GM12873 (cell line): ENCODE data around the gene CBFA2T3.

Experiments used
- TF ChIP-seq, protein P1 (sequence below): IDR thresholded peaks from 2 replicates; pipeline ENCODE4 v1.5.1; 2012; ENCODE audit warnings: low read depth, mild to moderate bottlenecking, moderate library complexity, low read length, control low read depth; ENCODE audit not compliant: insufficient read depth; ENCODE audit errors: missing control alignments

CBFA2T3 gene

DNA sequence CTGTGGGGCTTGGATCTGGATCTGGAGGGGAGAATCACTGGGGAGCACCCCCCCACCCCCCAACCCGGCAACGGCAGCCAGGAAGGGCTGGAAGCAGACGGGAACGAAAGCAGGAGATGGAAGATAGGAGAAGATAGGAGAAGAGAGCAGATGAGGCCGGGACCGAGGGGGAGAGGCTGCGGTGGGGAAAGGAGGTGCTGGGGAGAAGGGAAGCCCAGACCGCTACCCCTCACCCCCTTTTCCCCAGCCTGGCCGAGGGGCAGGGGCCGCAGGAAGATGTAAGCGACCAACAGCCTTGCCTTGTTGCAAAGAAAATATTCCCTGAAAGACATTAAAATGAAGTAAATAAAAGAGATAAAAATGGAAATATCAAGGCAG is 26.8 kb upstream of the CBFA2T3 start:
- TF ChIP-seq, protein P1, sequence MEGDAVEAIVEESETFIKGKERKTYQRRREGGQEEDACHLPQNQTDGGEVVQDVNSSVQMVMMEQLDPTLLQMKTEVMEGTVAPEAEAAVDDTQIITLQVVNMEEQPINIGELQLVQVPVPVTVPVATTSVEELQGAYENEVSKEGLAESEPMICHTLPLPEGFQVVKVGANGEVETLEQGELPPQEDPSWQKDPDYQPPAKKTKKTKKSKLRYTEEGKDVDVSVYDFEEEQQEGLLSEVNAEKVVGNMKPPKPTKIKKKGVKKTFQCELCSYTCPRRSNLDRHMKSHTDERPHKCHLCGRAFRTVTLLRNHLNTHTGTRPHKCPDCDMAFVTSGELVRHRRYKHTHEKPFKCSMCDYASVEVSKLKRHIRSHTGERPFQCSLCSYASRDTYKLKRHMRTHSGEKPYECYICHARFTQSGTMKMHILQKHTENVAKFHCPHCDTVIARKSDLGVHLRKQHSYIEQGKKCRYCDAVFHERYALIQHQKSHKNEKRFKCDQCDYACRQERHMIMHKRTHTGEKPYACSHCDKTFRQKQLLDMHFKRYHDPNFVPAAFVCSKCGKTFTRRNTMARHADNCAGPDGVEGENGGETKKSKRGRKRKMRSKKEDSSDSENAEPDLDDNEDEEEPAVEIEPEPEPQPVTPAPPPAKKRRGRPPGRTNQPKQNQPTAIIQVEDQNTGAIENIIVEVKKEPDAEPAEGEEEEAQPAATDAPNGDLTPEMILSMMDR: no peak

DNA sequence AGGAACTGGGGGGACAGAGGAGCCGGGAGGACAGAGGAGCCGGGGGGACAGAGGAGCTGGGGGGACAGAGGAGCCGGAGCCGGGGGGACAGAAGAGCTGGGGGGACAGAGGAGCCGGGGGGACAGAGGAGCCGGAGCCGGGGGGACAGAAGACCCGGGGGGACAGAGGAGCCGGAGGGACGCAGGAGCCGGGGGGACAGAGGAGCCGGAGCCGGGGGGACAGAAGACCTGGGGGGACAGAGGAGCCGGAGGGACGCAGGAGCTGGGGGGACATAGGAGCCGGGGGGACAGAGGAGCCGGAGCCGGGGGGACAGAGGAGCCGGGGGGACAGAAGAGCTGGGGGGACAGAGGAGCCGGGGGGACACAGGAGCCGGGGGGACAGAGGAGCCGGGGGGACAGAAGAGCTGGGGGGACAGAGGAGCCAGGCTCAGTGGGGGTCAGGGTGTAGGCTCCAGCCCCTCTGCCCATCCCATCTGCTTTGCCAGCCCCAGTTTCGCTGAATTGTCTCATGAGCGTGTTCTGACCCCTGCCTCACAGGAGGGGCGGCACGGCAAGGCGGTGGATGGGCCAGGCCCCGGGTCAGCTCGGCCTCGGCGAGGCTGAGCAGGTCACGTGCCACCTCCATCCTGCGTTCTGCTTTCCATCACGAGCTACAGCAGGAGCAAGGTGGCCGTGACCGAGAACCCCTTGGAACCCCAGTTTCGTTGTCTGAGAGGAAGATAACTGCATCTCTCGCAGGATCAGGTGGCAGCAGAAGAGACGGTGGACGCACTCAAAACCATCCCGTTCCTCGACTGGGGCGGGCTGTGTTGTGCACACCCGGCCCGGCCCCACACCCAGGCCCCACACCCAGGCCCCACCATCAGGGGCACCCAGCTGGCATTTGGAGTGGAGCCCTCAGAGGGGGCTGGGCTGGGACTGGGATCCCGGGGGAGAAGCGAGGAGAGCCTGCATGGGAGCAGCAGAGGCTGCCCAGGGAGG is 26.1 kb upstream of the CBFA2T3 start:
- TF ChIP-seq, protein P1: no peak

DNA sequence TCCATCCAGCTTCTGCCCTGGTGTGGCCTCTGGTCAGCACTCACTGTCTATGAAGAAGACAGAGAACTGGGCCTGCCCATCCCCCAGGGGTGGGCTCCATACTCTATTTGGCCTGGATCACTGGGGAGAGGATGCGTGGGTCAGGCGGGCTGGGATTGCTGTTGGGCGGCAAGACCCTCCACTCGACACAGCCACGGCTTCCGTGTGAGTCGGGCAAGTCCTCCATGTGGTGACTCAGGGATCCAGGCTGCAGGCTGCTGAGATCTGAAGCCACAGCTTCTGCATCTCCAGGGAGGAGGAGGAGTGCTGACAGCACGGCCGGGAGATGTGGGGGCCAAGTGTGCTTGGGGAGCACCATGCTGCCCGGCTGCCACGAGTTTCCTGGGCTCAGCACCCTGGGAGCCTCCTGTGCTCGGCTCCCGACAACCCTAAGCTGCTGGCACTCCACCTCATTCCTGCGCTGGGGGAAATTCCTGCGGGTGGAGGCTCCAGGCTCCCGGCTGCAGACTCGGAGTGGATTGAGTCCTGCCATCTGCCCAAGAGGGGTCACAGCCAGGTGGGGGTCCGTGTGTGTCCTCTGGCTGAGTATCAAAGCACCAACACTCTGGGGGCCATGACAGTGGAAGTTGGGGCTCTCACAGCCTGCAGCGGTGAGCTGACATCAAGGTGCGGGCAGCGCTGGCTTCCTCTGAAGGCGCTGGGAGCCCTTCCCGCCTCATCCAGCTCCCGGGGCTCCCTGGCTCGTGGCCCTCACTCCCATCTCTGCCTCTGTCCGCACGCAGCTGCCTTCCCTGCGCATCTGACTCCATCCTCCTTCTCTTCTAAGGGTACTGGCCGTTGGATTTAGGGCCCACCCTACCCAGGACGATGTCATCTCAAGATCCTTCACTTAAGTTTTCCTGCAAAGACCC is 24.4 kb upstream of the CBFA2T3 start:
- TF ChIP-seq, protein P1: no peak

DNA sequence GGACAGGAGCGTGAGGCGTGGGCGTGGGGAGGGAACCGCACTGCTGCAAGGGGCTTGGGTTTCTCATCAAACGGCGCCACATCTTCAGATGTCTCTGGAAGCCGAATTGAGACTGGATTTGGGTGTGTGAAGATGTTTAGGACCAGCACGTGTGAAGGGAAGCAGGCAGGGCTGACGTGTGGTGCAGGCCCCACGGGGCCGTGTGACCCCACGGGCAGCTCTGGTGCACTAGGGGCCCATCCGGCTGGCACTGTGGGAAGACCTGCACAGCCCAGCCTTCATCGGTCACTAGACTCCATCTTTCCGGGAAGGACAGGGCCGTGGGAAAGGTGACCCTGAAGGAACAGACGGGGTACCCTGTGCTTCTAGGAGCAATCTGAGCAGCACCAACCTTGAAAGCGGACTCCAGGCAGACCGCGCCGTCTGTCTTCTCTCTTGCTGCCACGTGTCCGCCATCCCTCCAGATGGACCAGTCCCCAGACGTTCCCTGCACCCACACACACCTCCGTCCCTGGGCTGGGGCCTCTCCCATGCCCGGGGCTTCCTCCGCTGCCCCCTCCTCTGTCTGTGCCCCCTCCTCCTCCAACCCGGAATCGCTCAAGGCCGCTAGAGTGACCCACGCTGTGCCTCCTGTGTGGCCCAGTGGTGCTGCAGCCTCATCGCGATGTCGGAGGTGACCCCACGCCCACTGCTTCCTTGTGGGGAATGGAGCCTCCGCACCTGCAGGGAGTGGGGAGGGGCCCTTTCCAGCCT is 23.4 kb upstream of the CBFA2T3 start:
- TF ChIP-seq, protein P1: no peak

DNA sequence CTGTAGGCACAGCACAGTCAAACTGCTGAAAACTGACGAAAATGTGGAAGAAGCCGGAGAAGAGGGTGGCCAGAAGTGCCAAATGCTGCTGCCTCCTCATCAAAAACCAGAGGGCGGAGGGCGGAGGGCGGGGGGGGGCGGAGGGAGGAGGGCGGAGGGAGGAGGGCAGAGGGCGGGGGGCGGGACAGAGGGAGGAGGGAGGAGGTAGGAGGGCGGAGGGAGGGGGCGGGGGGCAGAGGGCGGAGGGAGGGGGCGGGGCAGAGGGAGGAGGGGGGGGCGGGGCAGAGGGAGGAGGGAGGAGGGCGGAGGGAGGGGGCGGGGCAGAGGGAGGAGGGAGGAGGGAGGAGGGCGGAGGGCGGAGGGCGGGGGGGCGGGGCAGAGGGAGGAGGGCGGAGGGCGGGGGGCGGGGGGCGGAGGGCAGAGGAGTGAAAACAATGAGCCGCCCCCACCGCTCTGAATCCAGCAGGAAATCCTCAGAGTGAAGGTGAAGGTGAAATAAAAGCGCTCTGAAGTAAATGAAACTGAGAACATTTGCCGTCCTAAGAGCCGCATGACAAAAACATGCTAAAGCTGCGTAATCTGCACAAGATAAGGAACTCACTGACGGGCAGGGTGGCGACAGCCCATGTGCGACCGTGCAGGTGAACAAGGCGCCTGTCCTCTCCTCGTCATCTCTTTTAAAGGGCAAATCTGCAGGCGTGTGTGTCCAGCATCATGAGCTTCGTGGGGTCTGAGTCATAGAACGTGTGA is 22.6 kb upstream of the CBFA2T3 start:
- TF ChIP-seq, protein P1: no peak

DNA sequence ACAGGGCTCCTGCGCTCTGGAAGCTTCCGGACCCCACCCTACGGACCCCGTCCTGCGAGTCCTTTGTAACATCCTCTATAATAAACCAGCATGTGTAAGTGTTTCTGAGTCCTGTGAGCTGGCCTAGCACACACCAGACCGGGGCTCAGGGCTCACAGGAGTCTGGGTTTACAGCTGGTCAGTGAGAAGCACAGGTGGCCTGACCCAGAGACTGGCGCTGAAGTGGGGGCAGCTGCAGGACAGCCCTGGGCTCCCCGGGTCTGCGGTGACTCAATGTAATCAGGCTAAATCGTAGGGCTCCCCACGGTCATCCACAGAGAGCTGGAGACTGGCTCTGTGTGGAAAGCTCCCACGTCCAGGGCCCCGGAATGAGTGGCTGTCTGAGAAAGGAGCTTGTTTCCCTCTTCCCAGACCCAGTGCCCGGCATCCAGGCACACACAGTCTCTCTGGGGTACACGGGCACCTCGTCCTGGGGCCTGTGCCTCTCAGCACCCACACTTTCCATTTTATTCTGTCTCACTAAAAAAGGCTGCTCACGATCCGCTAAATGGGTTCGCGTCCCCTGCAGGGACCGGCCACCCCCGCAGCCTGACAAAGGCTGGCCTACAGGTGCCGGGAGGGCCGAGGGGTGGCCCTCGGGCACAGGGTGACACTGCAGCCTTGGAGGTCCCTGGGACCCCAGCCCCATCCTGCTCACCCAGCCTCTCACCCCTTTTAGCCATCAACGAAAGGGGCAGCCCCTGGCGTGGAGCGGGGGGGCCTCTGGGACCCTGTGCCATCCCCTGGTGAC is 18.9 kb upstream of the CBFA2T3 start:
- TF ChIP-seq, protein P1: no peak
